SH-SY5Y (cell line): ENCODE data around the gene ZNF605.

Experiments
- GATA2 ChIP-seq: IDR thresholded peaks from 2 replicates; pipeline ENCODE4 v1.6.1; 2011; ENCODE audit warnings: mild to moderate bottlenecking, low read depth, low read length
- GATA3 ChIP-seq: IDR thresholded peaks from 2 replicates; pipeline ENCODE4 v1.6.1; 2011; ENCODE audit warnings: low read depth, mild to moderate bottlenecking, low read length, moderate library complexity

DNA sequence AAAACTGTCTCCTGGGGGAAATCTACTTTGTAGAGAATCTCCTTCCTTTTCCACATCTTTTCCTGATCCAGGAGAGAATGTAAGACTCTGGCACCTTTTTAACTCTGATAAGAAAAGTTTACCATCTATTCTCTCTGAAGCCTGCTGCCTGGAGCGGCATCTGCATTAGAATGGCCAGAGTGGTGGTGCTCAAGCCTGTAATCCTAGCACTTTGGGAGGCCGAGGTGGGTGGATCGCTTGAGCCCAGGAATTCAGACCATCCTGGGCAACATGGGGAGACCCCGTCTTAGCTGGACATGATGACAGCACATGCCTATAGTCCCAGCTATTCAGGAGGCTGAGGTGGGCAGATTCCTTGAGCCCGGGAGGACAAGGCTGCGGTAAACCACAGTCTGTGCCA lies 67.3 kb downstream of the ZNF605 start:
- TF ChIP-seq GATA2 (no peak), GATA3 (no peak)
